GM19238 (cell line): ENCODE data around the gene FHOD1.

Experiments used
- DNase-seq: peaks from one replicate; pipeline ENCODE4 v3.0.0; 2011; ENCODE audit warnings: low spot score; ENCODE audit not compliant: insufficient read length

Gene FHOD1

GRCh38 chr16:67235816-67236562, 11.3 kb downstream of the FHOD1 start:
- DNase-seq, result no peak

DNA sequence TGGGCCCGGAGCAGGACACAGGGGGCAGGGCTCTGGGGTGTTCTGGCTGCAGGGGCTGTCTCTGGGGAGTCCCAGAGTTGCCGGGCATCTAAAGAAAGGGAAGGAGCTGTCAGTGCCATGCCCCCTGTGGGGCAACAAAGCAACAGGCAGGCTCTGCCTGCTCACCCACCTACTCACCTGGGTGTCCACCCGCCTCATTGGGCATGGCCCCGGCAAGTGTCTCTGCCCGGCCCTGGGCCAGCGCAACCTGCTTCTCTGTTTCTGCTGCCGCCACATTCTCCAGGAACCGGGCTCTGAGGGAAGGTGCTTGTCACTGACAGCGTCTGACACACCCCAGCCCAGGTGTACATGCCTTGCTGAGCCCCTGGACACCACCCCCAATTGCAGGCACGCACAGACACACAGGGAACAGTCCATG, 13.1 kb downstream of the FHOD1 start:
- DNase-seq, result no peak

GRCh38 chr16:67233596-67233995, 13.7 kb downstream of the FHOD1 start:
- no peak for DNase-seq

GRCh38 chr16:67230809-67231660, 16.2 kb downstream of the FHOD1 start:
- no peak for DNase-seq

DNA sequence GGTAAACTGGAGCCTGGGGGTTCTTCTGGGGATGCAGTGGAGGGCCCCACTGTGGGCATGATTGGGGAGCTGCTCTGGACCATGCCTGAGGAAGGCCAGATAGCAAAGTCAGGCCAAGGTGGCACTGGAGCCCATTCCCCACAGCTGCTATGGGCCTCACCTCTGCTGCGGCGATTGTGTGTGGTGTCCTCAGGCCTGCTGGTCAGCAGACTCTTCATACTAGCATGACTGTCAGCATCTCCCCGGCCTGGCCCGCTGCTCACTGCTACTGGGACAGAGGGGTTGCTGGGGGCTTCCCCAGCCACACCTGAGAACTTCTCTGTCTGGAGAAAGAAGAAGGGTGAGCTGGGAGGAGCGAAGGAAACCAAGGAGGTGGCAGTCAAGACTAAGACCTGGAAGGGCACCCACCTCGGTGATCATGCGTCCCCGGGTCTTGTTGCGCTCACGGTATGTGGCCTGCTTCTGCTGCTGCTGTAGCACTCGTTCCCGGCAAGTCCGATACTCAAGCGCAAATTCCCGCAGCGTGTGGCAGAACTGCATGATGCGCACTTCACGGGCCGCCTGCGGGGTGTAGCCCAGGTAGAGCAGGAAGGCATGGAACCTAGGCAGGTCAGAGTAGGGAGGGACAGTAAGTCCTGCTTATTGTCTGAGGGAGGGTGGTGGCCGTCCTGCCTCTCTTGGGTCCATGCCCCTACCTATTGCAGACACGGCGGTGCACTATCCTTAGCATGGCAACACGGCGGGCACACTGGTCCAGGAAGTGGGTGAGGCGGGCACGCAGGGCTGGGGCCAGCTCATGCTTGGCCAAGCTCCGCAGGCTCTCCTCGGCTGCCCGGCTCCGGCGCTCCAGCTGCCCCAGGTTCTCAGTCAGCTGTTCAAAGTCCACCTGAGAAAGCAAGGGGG, 17.1 kb downstream of the FHOD1 start:
- no peak for DNase-seq

GRCh38 chr16:67228905-67229304, 18.4 kb downstream of the FHOD1 start:
- DNase-seq, result no peak

GRCh38 chr16:67228034-67228785, 19.1 kb downstream of the FHOD1 start:
- DNase-seq, result no peak

GRCh38 chr16:67227567-67227921, 19.7 kb downstream of the FHOD1 start:
- no peak for DNase-seq

GRCh38 chr16:67226804-67227566, 20.3 kb downstream of the FHOD1 start, which contains the start of gene TMEM208:
TSS of gene TMEM208 (plus strand) at chr16:67227130. CDS start at chr16:67227219, 89 bp downstream.
- peak; percentile 99 for DNase-seq

DNA sequence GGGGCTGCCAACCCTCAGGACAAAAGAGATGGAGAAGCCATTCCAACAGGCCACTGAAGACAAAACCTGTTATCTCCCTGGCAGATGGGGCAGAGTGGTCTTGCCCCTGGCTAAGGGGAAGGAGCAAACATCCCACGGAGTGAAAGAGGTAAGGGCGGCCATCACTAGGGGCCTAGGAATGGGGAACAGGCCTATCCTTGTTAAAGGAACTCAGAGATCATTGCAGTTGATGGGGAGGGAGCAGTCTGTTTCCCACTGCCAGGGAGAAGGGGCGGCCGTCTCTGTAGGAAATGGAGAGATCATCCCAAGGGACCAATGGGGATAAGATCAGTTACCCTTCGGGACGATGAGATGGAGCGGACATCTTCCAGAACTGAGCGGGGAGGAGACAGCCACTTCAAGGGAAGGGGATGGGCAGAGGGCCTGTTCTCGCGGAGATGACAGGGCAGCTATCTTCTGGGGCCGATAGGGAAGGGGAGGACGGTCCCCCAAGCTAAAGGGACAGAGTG, 20.9 kb downstream of the FHOD1 start:
- no peak for DNase-seq

GRCh38 chr16:67223992-67224391, 23.3 kb downstream of the FHOD1 start:
- no peak for DNase-seq

GRCh38 chr16:67216612-67217490, 30.4 kb downstream of the FHOD1 start:
- DNase-seq, result no peak

- no peak for DNase-seq
Observed at GRCh38 chr16:67215706-67216105, 31.6 kb downstream of the FHOD1 start.

GRCh38 chr16:67213197-67214019, 33.9 kb downstream of the FHOD1 start:
- no peak for DNase-seq

GRCh38 chr16:67212766-67213165, 34.5 kb downstream of the FHOD1 start:
- DNase-seq, result no peak

DNA sequence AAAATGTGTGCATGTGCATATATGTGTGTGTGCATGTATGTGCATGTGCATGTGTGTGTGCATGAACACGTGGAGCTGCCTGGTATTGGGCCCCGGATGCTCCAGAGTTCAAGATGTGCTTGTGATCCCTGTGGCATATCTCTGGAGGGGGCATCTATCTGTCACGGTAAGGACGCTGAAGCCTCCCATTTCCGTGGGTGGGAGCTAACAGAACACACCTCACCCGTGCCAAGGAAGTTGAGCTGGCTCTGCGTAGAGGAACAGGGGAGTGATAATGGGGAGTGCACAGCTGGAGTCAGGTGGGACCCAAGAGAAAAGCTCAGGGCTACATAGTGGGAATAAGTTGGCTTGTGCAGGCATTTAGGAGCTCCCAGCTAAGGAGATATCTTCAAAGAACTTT, 35.6 kb downstream of the FHOD1 start:
- DNase-seq, result no peak

DNA sequence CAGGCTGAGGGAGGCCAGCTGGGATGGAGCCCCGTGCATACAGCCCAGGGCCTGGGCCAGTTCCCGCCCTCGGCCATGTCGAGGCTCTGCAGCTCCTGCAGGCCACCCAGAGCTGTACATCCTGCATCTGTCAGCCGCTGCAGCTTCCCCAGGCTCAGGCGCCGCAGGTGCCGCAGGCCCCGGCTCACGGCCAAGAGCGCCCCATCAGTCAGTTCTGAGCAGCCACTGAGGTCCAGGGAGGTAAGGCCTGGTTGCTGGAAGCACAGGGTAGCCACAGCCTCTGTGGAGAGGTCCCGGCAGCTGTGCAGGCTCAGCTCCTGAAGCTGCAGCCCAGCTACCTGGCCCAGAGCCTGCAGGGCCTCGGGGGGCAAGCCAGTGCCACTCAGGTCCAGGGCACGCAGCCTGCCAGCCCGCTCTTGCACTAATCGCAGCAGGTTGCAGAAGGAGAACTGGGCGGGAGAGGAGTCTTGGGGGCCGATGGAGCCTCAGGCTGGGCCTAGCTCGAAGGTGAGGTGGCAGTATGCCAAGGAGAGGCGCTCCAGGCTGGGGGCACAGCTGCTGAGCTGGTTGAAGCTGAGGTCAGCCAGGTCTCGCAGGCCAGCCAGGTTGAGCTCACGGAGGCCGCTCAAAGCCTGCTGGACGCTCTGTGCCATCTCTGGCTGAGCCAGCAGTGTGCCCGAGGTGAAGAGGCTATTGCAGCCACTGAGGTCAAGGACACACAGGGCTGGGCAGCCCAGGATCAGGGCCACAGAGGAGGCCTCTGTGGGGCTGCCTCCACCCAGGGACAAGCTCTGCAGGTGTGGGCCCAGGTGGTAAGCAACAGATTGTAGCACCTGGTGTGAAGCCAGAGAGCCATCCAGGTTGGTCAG, 37.0 kb downstream of the FHOD1 start:
- no peak for DNase-seq
